GM21717 (cell line): ENCODE measurements around the gene MTMR12.
"Not testable (repeated sequence)": the region's sequence is repeated elsewhere in the genome, so short reads cannot be mapped to it uniquely, and the experiment has no call there.

ENCODE experiments used
- ATAC-seq: cut with Tn5 transposase; IDR thresholded peaks from one replicate; pipeline ENCODE4 v1.9.1; 2021; ENCODE audit warnings: mild to moderate bottlenecking, moderate library complexity; ENCODE audit not compliant: unreplicated experiment

Gene MTMR12

DNA sequence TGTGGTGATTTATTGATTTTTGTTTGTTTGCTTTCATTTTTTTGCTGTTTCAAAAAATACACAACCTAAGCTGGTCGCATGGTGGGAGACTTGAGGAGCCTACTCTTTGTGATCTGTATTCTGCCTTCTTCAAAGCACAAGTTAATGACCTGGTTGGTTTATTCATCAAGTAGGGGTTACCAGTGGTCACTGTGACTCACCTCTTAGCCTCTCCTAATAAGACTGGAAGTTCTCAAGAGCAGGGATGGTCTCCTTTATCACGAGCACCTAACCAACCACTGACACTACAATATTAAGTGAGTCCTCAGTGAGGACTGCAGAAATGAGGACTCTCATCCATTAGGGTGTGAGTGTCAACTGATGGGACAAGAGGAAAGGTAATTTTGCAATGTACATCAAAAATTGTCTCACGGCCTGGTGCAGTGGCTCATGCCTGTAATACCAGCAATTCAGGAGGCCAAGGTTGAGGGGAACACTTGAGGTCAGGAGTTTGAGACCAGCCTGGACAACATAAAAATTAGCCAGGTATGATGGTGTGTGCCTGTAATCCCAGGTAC is 13.6 kb upstream of the MTMR12 start:
- no peak for ATAC-seq

- no peak for ATAC-seq
These were observed 12.9 kb upstream of the MTMR12 start for GRCh38 chr5:32325616-32326015.

DNA sequence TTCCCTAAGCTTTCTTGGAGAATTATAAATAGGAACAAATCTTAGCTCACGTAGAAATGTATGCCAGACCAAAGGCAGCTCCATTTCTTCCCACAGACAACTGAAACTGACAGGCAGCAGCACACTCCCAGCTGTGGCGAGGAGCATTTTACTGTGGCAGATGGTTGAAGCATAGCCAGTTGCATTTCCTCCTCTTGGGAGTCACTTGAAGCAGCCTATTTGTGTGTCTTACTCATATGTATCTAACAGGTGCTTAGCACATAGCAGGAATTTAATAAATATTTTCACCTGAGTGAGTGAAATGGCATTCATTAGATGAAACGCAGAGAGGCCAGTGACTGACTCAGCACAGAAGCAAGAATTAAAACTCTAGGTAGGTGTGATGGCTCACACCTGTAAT is 12.3 kb upstream of the MTMR12 start:
- peak; percentile 73 for ATAC-seq

DNA sequence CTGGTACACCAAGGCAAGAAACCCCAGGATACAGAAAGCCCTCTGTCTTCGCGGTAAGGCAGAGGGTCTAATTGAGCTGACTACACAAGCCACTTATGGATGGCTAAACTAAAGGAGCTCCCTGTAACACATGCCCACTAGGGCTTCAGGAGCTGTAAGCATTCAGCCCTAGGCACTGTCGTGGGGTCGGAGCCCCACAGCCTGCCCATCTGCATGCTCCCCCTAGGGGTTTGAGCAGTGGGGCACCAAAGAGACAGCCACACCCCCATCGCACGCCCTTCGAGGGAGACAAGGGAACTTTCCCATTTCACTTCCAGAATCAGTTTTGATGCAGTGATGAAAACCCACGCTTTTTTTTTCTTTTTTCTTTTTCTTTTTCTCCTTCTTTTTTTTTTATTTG is 11.0 kb upstream of the MTMR12 start:
- no peak for ATAC-seq

- ATAC-seq: no peak
These were observed 10.1 kb upstream of the MTMR12 start for GRCh38 chr5:32322882-32323281.

DNA sequence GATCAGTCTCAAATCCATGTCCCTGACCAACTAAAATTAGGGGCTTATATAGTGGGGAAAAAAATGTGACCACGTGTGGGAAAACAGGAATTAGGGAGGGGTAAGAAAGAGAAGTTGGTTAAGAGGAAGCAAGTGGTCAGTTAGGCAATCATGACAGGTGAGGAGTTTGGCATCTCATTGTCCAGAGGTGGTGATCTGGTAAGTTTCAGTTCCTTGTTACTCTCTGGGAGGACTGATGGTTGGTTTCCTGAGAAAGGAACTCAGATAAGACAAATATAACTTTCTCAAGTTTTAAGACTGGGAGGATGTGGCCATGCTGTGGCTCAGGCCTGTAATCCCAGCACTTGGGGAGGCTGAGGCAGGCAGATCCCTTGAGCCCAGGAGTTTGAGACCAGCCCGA is 9.0 kb upstream of the MTMR12 start:
- ATAC-seq: not testable (repeated sequence)

DNA sequence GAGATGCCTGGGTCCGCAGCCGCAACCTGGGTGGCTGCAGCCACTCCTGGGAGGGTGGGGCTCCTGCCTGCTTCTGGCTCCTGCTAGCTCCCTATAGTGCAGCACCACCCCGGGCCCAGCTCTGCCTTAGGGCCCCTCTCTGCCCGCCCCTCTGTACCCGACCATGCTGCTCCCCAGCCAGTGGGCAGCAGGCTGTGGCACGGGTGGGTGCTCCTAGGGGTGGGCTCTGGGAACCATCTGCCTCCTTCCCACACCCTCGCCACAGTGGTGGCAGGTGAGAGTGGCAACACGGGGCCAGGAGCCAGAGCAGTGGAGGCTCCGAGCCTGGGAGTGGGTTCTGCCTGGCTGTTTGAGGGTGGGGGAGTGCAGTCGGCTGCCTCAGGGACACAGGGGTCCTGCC is 7.8 kb upstream of the MTMR12 start:
- no peak for ATAC-seq

DNA sequence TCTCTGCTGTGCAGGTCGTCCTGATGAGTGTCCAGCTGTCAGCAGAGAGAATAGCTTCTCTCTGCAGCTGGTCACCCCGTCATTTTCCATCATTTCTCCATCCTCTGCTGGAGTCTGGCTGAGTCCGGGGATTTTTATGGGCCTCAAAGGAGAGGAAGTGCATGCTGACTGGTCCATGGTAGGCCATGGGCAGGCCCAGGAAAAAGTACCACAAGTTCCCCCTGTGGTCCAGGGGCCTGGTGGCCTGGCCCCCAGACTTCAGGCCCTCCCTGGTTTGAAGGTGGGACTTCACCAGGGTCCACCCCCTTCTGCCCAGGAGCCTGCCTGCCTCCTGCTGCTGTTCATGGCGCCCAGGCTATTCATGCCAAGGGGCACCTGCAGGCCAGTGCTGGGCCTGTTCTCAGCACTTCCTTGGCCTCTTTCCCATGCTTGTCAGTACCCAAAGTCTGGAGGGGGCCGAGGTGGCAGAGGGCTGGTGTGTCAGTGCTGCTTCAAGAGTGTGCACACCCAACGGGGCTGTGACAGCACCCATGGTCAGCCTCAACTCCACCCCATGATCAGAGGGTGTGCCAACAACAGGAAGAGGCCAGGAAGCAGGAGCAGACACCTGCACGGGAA is 7.3 kb upstream of the MTMR12 start:
- ATAC-seq: no peak

DNA sequence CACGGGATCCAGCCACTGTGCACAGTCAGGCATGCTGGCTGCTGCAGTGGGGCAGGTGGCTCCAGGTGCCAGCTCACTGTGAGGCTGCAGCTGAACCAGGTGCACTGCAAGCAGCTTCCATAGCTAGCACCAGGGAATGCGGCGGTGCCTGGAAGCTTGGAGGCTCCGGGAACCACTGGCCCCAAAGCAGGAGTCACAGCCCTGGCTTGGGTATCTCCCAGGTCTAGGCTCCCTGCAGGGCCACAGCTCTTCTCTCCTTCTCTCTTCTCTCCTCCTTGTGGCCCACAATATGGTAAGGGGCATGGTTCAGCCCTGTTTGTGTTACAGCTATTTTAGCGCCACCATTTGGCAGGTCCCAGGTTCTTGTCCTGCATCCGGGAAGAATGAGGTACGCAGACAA is 6.7 kb upstream of the MTMR12 start:
- ATAC-seq: no peak

GRCh38 chr5:32317041-32317440 is 4.3 kb upstream of the MTMR12 start:
- ATAC-seq: no peak

GRCh38 chr5:32315221-32316014 is 2.7 kb upstream of the MTMR12 start:
- no peak for ATAC-seq

DNA sequence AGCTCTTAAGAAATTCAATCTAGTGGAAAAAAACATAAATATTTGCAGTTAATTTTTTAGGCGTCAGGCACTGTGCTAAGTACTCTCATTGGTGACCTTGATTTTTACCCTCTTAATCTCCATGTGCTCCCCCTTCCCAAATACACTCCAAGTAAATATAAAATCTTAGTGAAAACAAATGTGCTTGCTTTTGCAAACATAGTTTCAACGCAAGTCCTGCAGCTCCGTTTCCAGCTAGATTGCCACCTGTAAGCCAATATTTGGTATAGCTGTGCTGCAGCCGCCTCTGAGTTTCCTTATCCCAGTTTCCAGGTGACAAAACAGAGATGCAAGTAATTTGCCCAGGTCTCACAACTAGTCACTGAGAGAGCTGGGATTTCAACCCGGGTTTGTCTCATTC is 1.9 kb upstream of the MTMR12 start:
- ATAC-seq: no peak

- ATAC-seq: not testable (repeated sequence)
These were observed 1.4 kb upstream of the MTMR12 start for GRCh38 chr5:32314152-32314488.

- ATAC-seq: peak; percentile 29
These were observed 543 bp downstream of the MTMR12 start for GRCh38 chr5:32312197-32312594.

DNA sequence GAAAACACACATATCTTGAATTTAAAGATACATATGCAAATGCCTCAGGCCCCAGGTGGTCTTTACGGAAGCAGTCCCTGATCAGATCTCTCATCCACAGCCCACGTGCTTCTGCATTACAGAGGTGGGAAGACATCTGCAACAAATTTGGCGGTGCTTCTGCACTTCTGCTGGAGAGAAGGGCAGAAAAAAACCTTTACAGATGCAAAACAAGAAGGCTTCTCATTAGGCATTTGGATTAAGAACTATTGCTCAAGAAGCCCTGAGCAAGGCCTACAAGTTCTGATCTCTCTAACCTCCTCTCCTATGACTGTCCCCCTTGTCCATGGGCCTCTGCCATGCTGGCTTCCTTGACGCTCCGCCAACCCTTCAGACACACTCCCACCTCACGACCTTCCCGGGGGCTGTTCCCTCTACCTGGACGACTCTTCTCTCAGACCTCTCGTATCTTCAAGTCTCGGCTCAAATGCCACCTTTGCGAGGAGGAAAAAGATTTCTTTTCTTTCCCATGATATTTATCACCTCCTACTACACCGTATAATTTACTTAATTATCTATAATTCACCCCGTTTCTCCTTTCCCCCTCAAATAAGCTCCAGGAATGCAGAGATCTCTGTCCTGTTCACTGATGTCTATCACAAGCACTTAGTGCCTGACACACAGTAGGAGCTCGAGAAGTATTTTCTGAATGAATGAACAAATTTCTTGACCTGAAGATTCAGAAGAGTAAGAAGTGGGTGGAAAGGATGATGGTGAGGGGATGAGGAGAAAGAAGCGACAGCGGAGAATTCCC is 1.1 kb downstream of the MTMR12 start:
- no peak for ATAC-seq

DNA sequence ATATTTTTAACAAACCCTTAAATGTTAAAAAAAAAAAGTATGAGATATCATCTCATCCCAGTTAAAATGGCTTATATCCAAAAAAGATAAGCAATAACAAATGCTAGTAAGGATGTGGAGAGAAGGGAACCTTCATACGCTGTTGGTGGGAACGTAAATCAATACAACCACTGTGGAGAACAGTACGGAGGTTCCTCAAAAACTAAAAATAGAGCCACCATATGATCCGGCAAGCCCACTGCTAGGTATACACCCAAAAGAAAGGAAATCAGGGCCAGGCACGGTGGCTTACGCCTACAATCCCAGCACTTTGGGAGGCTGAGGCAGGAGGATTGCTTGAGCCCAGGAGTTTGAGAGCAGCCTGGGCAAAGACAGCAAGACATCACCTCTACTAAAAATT is 3.0 kb downstream of the MTMR12 start:
- no peak for ATAC-seq

DNA sequence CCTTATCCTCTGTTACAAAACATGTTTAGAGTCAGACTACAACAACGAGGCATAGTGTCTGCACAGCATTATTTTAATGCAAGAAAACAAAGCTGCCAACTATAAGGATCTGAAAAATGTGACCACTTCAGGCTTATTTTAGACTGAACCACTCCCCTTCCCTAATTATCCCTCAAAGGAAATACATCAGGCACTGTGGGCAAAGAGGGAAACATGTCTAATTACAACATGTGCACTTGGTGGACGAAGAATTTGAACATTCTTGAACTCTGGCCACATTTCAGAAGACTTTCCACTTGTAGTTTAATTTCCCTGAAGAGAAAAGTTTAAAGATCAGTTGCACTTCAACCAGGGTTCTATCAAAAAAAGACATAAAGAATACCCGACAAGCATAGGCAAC is 3.8 kb downstream of the MTMR12 start:
- no peak for ATAC-seq

GRCh38 chr5:32307769-32308194 is 5.0 kb downstream of the MTMR12 start:
- no peak for ATAC-seq

- no peak for ATAC-seq
These were observed 8.1 kb downstream of the MTMR12 start for GRCh38 chr5:32304622-32305021.

GRCh38 chr5:32303755-32304120 is 9.0 kb downstream of the MTMR12 start:
- ATAC-seq: no peak

GRCh38 chr5:32302835-32303754 is 9.6 kb downstream of the MTMR12 start:
- no peak for ATAC-seq
